GM18502 (cell line): ENCODE results near the gene GMNN.

Experiments
- ATAC-seq: cut with Tn5 transposase; IDR thresholded peaks from one replicate; pipeline ENCODE4 v1.9.1; 2021; ENCODE audit warnings: mild to moderate bottlenecking; ENCODE audit not compliant: unreplicated experiment, poor library complexity

The GMNN gene

GRCh38 chr6:24799541-24799915 is 24.8 kb downstream of the GMNN start:
- no peak for ATAC-seq

- ATAC-seq: no peak
These were observed 27.7 kb downstream of the GMNN start for GRCh38 chr6:24802271-24803059.

- ATAC-seq: no peak
These were observed 32.8 kb downstream of the GMNN start for GRCh38 chr6:24807584-24807983.

GRCh38 chr6:24809728-24810127 is 35.0 kb downstream of the GMNN start:
- ATAC-seq: no peak

- ATAC-seq: no peak
These were observed 43.6 kb downstream of the GMNN start for GRCh38 chr6:24818346-24818745.

- no peak for ATAC-seq
These were observed 47.2 kb downstream of the GMNN start for GRCh38 chr6:24821860-24822444.

GRCh38 chr6:24822696-24823095 is 48.0 kb downstream of the GMNN start:
- ATAC-seq: no peak

- ATAC-seq: no peak
These were observed 48.4 kb downstream of the GMNN start for GRCh38 chr6:24823185-24823584.

- no peak for ATAC-seq
These were observed 49.6 kb downstream of the GMNN start for GRCh38 chr6:24824142-24824938.

- ATAC-seq: no peak
These were observed 50.4 kb downstream of the GMNN start for GRCh38 chr6:24825130-24825630.

GRCh38 chr6:24827162-24827561 is 52.4 kb downstream of the GMNN start:
- no peak for ATAC-seq

- no peak for ATAC-seq
These were observed 53.2 kb downstream of the GMNN start for GRCh38 chr6:24827970-24828369.

- no peak for ATAC-seq
These were observed 54.9 kb downstream of the GMNN start for GRCh38 chr6:24829657-24830056.

- no peak for ATAC-seq
These were observed 57.3 kb downstream of the GMNN start for GRCh38 chr6:24831771-24832716.

GRCh38 chr6:24832794-24833193 is 58.1 kb downstream of the GMNN start:
- no peak for ATAC-seq

- no peak for ATAC-seq
These were observed 59.1 kb downstream of the GMNN start for GRCh38 chr6:24833711-24834386.
